ENCODE measurements around the gene MECP2. TPM values are rescaled to one million over a fixed set of nuclear protein-coding genes. Genes with fewer than 3 reads are reported as not detected.

Gene MECP2
- total and polyA plus RNA-seq, 10 of the 15 experiments (the other 5 are each of a cell fraction or from before 2014, with no cell fraction given), result 1.3 to 32.7 (median 13.7) TPM

- 56% methylated on average over 8 of the region's 8 CpGs for WGBS (ENCODE audit: insufficient coverage, insufficient replicate concordance, low lambda C conversion rate, missing lambda C conversion rate)
- BruUV-seq (replicated peaks), result TSS peak; percentile 52
Measured at GRCh38 chrX:154056770-154057241, 40.7 kb downstream of the MECP2 start.

More at GRCh38 chrX:154056770-154057241, 40.7 kb downstream of the MECP2 start:
- ATAC-seq, result no peak
- in situ Hi-C loops (cut with MboI), result no loop called here
- no peak for FAIRE-seq
- Histone ChIP-seq H3K4me1 (ENCODE audit: control insufficient read depth, insufficient read depth, low read length) (no peaks in the 10 kb centered on the region), H3K4me2 (ENCODE audit: control insufficient read depth, insufficient read depth) (no peak overlapping the region), H3K79me2 (ENCODE audit: control insufficient read depth, insufficient read depth, low read length) (no peaks in the 10 kb centered on the region; the same call in 1 of the 2 replicates), H3K9me3 (replicated peaks; ENCODE audit: control insufficient read depth, insufficient read depth, low read length) (no peaks in the 10 kb centered on the region), H3K4me3 (no peak overlapping the region), H3K9ac (ENCODE audit: control insufficient read depth, insufficient read depth, low read length) (no peak overlapping the region), H2AFZ (ENCODE audit: control insufficient read depth, low read depth, low read length) (no peak overlapping the region), H3K36me3 (ENCODE audit: control insufficient read depth in 2 of 2, insufficient read depth in 2 of 2, low read length in 1 of 2) (no peaks in the 10 kb centered on the region; a peak in 1 of 4 replicates), H3K27me3 (replicated peaks in 1 of 2; ENCODE audit: control insufficient read depth in 2 of 2, insufficient read depth in 2 of 2, low read length in 1 of 2) (no peaks in the 10 kb centered on the region; a peak in 1 of 4 replicates), H4K20me1 (ENCODE audit: control insufficient read depth, insufficient read depth) (peaks cover 2% of the 10 kb centered on the region; the same call in 1 of the 2 replicates), H3K27ac (ENCODE audit: control insufficient read depth, insufficient read depth) (no peak overlapping the region)
- POLR2A ChIA-PET, result interaction anchor here (1.0 kb wide), 1 partner anchor 36 kb away, joined by 3 read pairs; no protein-coding TSS in a partner anchor
- SMC1A ChIA-PET (ENCODE audit: uncharacterized antibody, unreplicated experiment), result no interaction called here
- RAD21 ChIA-PET (ENCODE audit: unreplicated experiment), result no interaction called here
- no peak for DNase-seq (ENCODE audit: low read depth, low spot score)
- intact Hi-C loops (cut with micrococcal nuclease; ENCODE audit: unreplicated experiment), result no loop called here
- TF ChIP-seq, protein P1, sequence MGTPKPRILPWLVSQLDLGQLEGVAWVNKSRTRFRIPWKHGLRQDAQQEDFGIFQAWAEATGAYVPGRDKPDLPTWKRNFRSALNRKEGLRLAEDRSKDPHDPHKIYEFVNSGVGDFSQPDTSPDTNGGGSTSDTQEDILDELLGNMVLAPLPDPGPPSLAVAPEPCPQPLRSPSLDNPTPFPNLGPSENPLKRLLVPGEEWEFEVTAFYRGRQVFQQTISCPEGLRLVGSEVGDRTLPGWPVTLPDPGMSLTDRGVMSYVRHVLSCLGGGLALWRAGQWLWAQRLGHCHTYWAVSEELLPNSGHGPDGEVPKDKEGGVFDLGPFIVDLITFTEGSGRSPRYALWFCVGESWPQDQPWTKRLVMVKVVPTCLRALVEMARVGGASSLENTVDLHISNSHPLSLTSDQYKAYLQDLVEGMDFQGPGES (IDR thresholded peaks at IDR 0.05), result no peak
- TF ChIP-seq SUZ12 (IDR thresholded peaks at IDR 0.05; ENCODE audit: unreplicated experiment) (no peak), TCF12 (IDR thresholded peaks at IDR 0.05; ENCODE audit: low read depth, low read length) (no peak), CHD2 (IDR thresholded peaks at IDR 0.05; ENCODE audit: borderline replicate concordance, low read depth, low read length) (no peak), SPI1 (IDR thresholded peaks at IDR 0.05; ENCODE audit: borderline replicate concordance, insufficient read depth, low read depth, low read length) (no peak), BMI1 (IDR thresholded peaks at IDR 0.05; ENCODE audit: borderline replicate concordance) (no peak), POLR2AphosphoS2 (IDR thresholded peaks at IDR 0.05; ENCODE audit: low read depth, low read length) (no peak), CBX3 (IDR thresholded peaks at IDR 0.05; ENCODE audit: borderline replicate concordance, low read depth) (no peak), POU2F2 (IDR thresholded peaks at IDR 0.05; ENCODE audit: borderline replicate concordance, low read depth, low read length) (no peak)
- TF ChIP-seq, protein P2, sequence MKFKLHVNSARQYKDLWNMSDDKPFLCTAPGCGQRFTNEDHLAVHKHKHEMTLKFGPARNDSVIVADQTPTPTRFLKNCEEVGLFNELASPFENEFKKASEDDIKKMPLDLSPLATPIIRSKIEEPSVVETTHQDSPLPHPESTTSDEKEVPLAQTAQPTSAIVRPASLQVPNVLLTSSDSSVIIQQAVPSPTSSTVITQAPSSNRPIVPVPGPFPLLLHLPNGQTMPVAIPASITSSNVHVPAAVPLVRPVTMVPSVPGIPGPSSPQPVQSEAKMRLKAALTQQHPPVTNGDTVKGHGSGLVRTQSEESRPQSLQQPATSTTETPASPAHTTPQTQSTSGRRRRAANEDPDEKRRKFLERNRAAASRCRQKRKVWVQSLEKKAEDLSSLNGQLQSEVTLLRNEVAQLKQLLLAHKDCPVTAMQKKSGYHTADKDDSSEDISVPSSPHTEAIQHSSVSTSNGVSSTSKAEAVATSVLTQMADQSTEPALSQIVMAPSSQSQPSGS (IDR thresholded peaks at IDR 0.05; ENCODE audit: low read length), result no peak
- CTCF ChIA-PET, result interaction anchor here (1.5 kb wide), 1 partner anchor 10 kb away, joined by 3 read pairs; no protein-coding TSS in a partner anchor

Data from GM12878 (cell line).